HL-60 (cell line): ENCODE data around the gene DCC.

Source experiments
- DNase-seq, 2 experiments: peaks; one replicate each; pipeline ENCODE4 v3.0.0-alpha.2; 2010 to 2020; ENCODE audit warnings: low read depth in 1 of 2, low spot score in 1 of 2
- H3K27ac ChIP-seq: fragments of 250-450 bp; sonication (Bioruptor Pico); replicated peaks from 2 replicates; pipeline ENCODE4 v1.5.1; 2020; ENCODE audit warnings: mild to moderate bottlenecking, moderate library complexity
- H3K27me3 ChIP-seq: fragments of 250-450 bp; sonication (Bioruptor Pico); 2 replicates; pipeline ENCODE4 v1.5.1; 2021; ENCODE audit warnings: mild to moderate bottlenecking, moderate library complexity; ENCODE audit not compliant: insufficient read depth, poor library complexity, severe bottlenecking
- H3K4me3 ChIP-seq: replicated peaks from 2 replicates; pipeline ENCODE4 v1.5.1; 2011; ENCODE audit warnings: mild to moderate bottlenecking, control low read depth, low read length; ENCODE audit not compliant: insufficient read depth
- CTCF ChIP-seq: IDR thresholded peaks from one replicate; pipeline ENCODE4 v1.5.1; 2011; ENCODE audit warnings: low read length, control low read depth, inconsistent platforms; ENCODE audit not compliant: insufficient read depth
- GABPA ChIP-seq: IDR thresholded peaks from 2 replicates; pipeline ENCODE4 v1.6.1; 2012; ENCODE audit warnings: low read depth
- POLR2AphosphoS5 ChIP-seq: IDR thresholded peaks from 2 replicates; pipeline ENCODE4 v1.6.1; 2012; ENCODE audit warnings: low read depth
- REST ChIP-seq: IDR thresholded peaks from 2 replicates; pipeline ENCODE4 v1.6.1; 2012; ENCODE audit warnings: low read depth; ENCODE audit not compliant: insufficient replicate concordance
- SPI1 ChIP-seq: IDR thresholded peaks from 2 replicates; pipeline ENCODE4 v1.6.1; 2012; ENCODE audit warnings: low read depth, mild to moderate bottlenecking, borderline replicate concordance

DCC gene

GRCh38 chr18:52441794-52442193, 101.8 kb downstream of the DCC start:
- H3K27me3 ChIP-seq: no peaks in the 10 kb centered on the region
- H3K4me3 ChIP-seq: no peak overlapping the region
- H3K27ac ChIP-seq: no peak overlapping the region
- TF ChIP-seq POLR2AphosphoS5 (no peak), SPI1 (no peak), GABPA (no peak), REST (no peak), CTCF (no peak)
- no peak for DNase-seq

GRCh38 chr18:52442686-52443085, 102.7 kb downstream of the DCC start:
- Histone ChIP-seq H3K27ac (no peak overlapping the region), H3K4me3 (no peak overlapping the region), H3K27me3 (no peaks in the 10 kb centered on the region)
- TF ChIP-seq GABPA (no peak), SPI1 (no peak), REST (no peak), CTCF (no peak), POLR2AphosphoS5 (no peak)
- DNase-seq: no peak

GRCh38 chr18:52451256-52451655, 111.3 kb downstream of the DCC start:
- no peak overlapping the region for H3K4me3 ChIP-seq
- TF ChIP-seq REST (no peak), POLR2AphosphoS5 (no peak), GABPA (no peak), SPI1 (no peak), CTCF (no peak)
- DNase-seq: no peak
- no peak overlapping the region for H3K27ac ChIP-seq
- H3K27me3 ChIP-seq: no peaks in the 10 kb centered on the region
